ENCODE results near the gene LCAT.
"Not testable (repeated sequence)": the region's sequence is repeated elsewhere in the genome, so short reads cannot be mapped to it uniquely, and the experiment has no call there.

LCAT gene

GRCh38 chr16:67943619-67944504 lies at the start of gene LCAT:
LCAT (minus strand) TSS chr16:67944120; CDS start chr16:67944101, 19 bp downstream.
- no peak for DNase-seq

- peak; percentile 92 for DNase-seq
Observed at GRCh38 chr16:67993207-67994039, 49.5 kb upstream of the LCAT start.

GRCh38 chr16:67992661-67993206 lies 48.8 kb upstream of the LCAT start:
- DNase-seq: no peak

GRCh38 chr16:67990018-67990386 lies 46.1 kb upstream of the LCAT start:
- no peak for DNase-seq

- no peak for DNase-seq
Observed at GRCh38 chr16:67989322-67990017, 45.5 kb upstream of the LCAT start.

GRCh38 chr16:67988675-67989074 lies 44.8 kb upstream of the LCAT start:
- DNase-seq: no peak

GRCh38 chr16:67987460-67988160 lies 43.7 kb upstream of the LCAT start:
- DNase-seq: no peak

- DNase-seq: no peak
Observed at GRCh38 chr16:67986949-67987348, 43.0 kb upstream of the LCAT start.

GRCh38 chr16:67982011-67982696 lies 38.2 kb upstream of the LCAT start:
- DNase-seq: no peak

- DNase-seq: no peak
Observed at GRCh38 chr16:67979955-67980678, 36.2 kb upstream of the LCAT start, which contains the start of gene DPEP3. DPEP3 (minus strand) TSS chr16:67980499; CDS start chr16:67980380, 119 bp downstream.

- no peak for DNase-seq
Observed at GRCh38 chr16:67977469-67978227, 33.7 kb upstream of the LCAT start.

- no peak for DNase-seq
Observed at GRCh38 chr16:67977005-67977404, 33.1 kb upstream of the LCAT start.

- no peak for DNase-seq
Observed at GRCh38 chr16:67976205-67976604, 32.3 kb upstream of the LCAT start.

GRCh38 chr16:67975321-67976105 lies 31.6 kb upstream of the LCAT start:
- no peak for DNase-seq

- not testable (repeated sequence) for DNase-seq
Observed at GRCh38 chr16:67972285-67972684, 28.4 kb upstream of the LCAT start.

- no peak for DNase-seq
Observed at GRCh38 chr16:67971111-67971510, 27.2 kb upstream of the LCAT start.

- no peak for DNase-seq
Observed at GRCh38 chr16:67969254-67970039, 25.5 kb upstream of the LCAT start.

All from activated CD4-positive, CD25-positive, alpha-beta regulatory T cell treated with anti-CD3 and anti-CD28 coated beads, Interleukin-2, amount 50 U/mL, for 72 hours (primary cell).